K562 (cell line): ENCODE data around the gene BTBD2. TPM values are rescaled to one million over a fixed set of nuclear protein-coding genes. Genes with fewer than 3 reads are reported as not detected.
A peak's percentile ranks its signal among the peaks of the same experiment; 100 is the strongest.

Experiments
- BACH1 ChIP-seq: fragments of 200-800 bp; sonication (Bioruptor generic); IDR thresholded peaks from 2 replicates; pipeline ENCODE4 v1.6.1; 2016; ENCODE audit warnings: missing genetic modification characterization, missing compliant biosample characterization
- BMI1 ChIP-seq: fragments of 150-350 bp; IDR thresholded peaks from 2 replicates; pipeline ENCODE4 v1.6.1; 2014; ENCODE audit warnings: low read length
- DACH1 ChIP-seq: fragments of 450-650 bp; IDR thresholded peaks from 2 replicates; pipeline ENCODE4 v1.6.1; 2018; ENCODE audit not compliant: partially characterized antibody
- EP400 ChIP-seq: fragments of 450-650 bp; IDR thresholded peaks from 2 replicates; pipeline ENCODE4 v1.6.1; 2017; ENCODE audit warnings: antibody characterized with exemption, mild to moderate bottlenecking, moderate library complexity
- GABPB1 ChIP-seq: sonication (generic); formaldehyde crosslinking; IDR thresholded peaks from 2 replicates; pipeline ENCODE4 v1.8.0; 2022; ENCODE audit warnings: mild to moderate bottlenecking, missing genetic modification reagents
- GATAD2B ChIP-seq: fragments of 450-650 bp; IDR thresholded peaks from 2 replicates; pipeline ENCODE4 v1.6.1; 2017; ENCODE audit warnings: mild to moderate bottlenecking, borderline replicate concordance
- ID3 ChIP-seq, 2 experiments: fragments of 250-450 bp in 1 of 2; fragments of 450-650 bp in 1 of 2; sonication (Bioruptor Pico) in 1 of 2; IDR thresholded peaks; 2 replicates each; pipeline versions ENCODE4 v1.6.1 to v1.8.0; 2016 to 2021; ENCODE audit warnings: mild to moderate bottlenecking in 2 of 2, moderate library complexity in 2 of 2, missing compliant biosample characterization in 1 of 2, missing genetic modification characterization in 1 of 2
- KDM5B ChIP-seq: fragments of 200-600 bp; sonication (generic); IDR thresholded peaks from 2 replicates; pipeline ENCODE4 v1.6.1; 2012; ENCODE audit warnings: low read depth, mild to moderate bottlenecking, moderate library complexity, low read length, control low read depth, inconsistent platforms; ENCODE audit not compliant: insufficient replicate concordance
- MED1 ChIP-seq: sonication (generic); formaldehyde crosslinking; IDR thresholded peaks from 2 replicates; pipeline ENCODE4 v1.8.1; 2023; ENCODE audit warnings: missing genetic modification reagents, borderline replicate concordance
- NONO ChIP-seq, 2 experiments: fragments of 200-400 bp in 1 of 2; fragments of 450-650 bp in 1 of 2; formaldehyde crosslinking in 1 of 2; IDR thresholded peaks; 2 replicates each; pipeline ENCODE4 v1.6.1; 2017; ENCODE audit warnings: low read depth in 2 of 2, mild to moderate bottlenecking in 2 of 2, moderate library complexity in 2 of 2, low read length in 1 of 2
- POLR2AphosphoS2 ChIP-seq: IDR thresholded peaks from 2 replicates; pipeline ENCODE4 v1.6.1; 2012; ENCODE audit warnings: low read length, improper control_type of control experiment
- RBM15 ChIP-seq: fragments of 200-400 bp; formaldehyde crosslinking; IDR thresholded peaks from 2 replicates; pipeline ENCODE4 v1.6.1; 2018; ENCODE audit warnings: mild to moderate bottlenecking, low read length, moderate library complexity; ENCODE audit not compliant: insufficient read depth
- TEAD1 ChIP-seq, 2 experiments: fragments of 450-650 bp in 1 of 2; sonication (generic) in 1 of 2; formaldehyde crosslinking; IDR thresholded peaks; 2 replicates each; pipeline versions ENCODE4 v1.4.0 to v1.8.0; 2020 to 2022; ENCODE audit warnings: mild to moderate bottlenecking in 2 of 2, missing genetic modification reagents in 1 of 2
- ZKSCAN3 ChIP-seq: fragments of 250-450 bp; sonication (Bioruptor Pico); IDR thresholded peaks from 2 replicates; pipeline ENCODE4 v1.4.0; 2020
- ZNF280A ChIP-seq: fragments of 450-650 bp; IDR thresholded peaks from 2 replicates; pipeline ENCODE4 v1.6.1; 2018; ENCODE audit warnings: mild to moderate bottlenecking, low read depth; ENCODE audit not compliant: partially characterized antibody
- ZNF408 ChIP-seq: fragments of 250-450 bp; sonication (Bioruptor Pico); IDR thresholded peaks from 2 replicates; pipeline ENCODE4 v1.4.0; 2020; ENCODE audit warnings: low read depth, mild to moderate bottlenecking, moderate library complexity
- ZNF583 ChIP-seq: fragments of 250-450 bp; sonication (Bioruptor Pico); IDR thresholded peaks from 2 replicates; pipeline ENCODE4 v1.4.0; 2020
- polyA plus RNA-seq, 8 experiments: library from polyadenylated mRNA; depleted of rRNA in 4 of 8; stranded (reverse) in 5 of 8; unstranded in 3 of 8; fragments of >200 nt; fragmentation: Nextera tagmentation in 2 of 8; fragmentation: Illumina TruSeq in 1 of 8; extraction: Ambion mirVana in 2 of 8; extraction: Trizol in 1 of 8; gene quantifications; 2 replicates each; pipeline versions ENCODE4 v1.2.1 to v1.2.3, GENCODE V29; 2011 to 2014; ENCODE audit warnings: inconsistent platforms in 1 of 8, missing spikeins in 1 of 8
- total RNA-seq, 7 experiments: library from RNA; depleted of rRNA in 6 of 7; stranded (reverse); fragments of >200 nt in 6 of 7; fragmentation: Illumina TruSeq in 2 of 7; extraction: Trizol in 2 of 7; gene quantifications; 2 replicates each; pipeline versions ENCODE4 v1.2.1 to v1.2.3, GENCODE V29; 2011 to 2021; ENCODE audit warnings: low replicate concordance in 1 of 7
- TF ChIP-seq, protein P1 (sequence below): fragments of 450-650 bp; IDR thresholded peaks from 2 replicates; pipeline ENCODE4 v1.6.1; 2016
- TF ChIP-seq, protein P2 (sequence below): fragments of 450-650 bp; IDR thresholded peaks from 2 replicates; pipeline ENCODE4 v1.6.1; 2016; ENCODE audit warnings: borderline replicate concordance
- TF ChIP-seq, protein P3 (sequence below): fragments of 250-450 bp; sonication (Bioruptor Pico); IDR thresholded peaks from 2 replicates; pipeline ENCODE4 v1.8.0; 2022; ENCODE audit warnings: inconsistent platforms, mild to moderate bottlenecking, moderate library complexity, borderline replicate concordance

BTBD2 gene
- total and polyA plus RNA-seq, 9 of the 15 experiments (the other 6 are each of a cell fraction or from before 2014, with no cell fraction given): 0.10 to 15.6 (median 6.9) TPM

- TF ChIP-seq ZNF583 (no peak; the same call in 1 of the 2 replicates), ZNF280A (no peak), RBM15 (no peak), MED1 (CRISPR knock-in tag) (no peak), DACH1 (peak; percentile 89), ZNF408 (CRISPR knock-in tag) (no peak), BMI1 (no peak), POLR2AphosphoS2 (no peak), TEAD1 (CRISPR knock-in tag; IDR thresholded peaks at IDR 0.05) (0 out of 4 replicates have a peak, but pooled peaks of 1 of the 2 experiments have one; percentile 26), GATAD2B (no peak; the same call in 1 of the 2 replicates), ZKSCAN3 (no peak), ID3 (CRISPR knock-in tag; IDR thresholded peaks at IDR 0.05) (no peak), ID3 (tag; IDR thresholded peaks at IDR 0.05) (0 out of 2 replicates have a peak, but pooled peaks have one; percentile 38), BACH1 (no peak), EP400 (peak; percentile 81), KDM5B (peak; percentile 72), GABPB1 (peak; percentile 80; the same call in 1 of the 2 replicates), NONO (IDR thresholded peaks at IDR 0.05; ENCODE audit: low read depth in 2 of 2, low read length in 1 of 2) (peak in 1 of 2 experiments; percentile 87; a peak in 1 of 4 replicates)
- TF ChIP-seq, protein P1, sequence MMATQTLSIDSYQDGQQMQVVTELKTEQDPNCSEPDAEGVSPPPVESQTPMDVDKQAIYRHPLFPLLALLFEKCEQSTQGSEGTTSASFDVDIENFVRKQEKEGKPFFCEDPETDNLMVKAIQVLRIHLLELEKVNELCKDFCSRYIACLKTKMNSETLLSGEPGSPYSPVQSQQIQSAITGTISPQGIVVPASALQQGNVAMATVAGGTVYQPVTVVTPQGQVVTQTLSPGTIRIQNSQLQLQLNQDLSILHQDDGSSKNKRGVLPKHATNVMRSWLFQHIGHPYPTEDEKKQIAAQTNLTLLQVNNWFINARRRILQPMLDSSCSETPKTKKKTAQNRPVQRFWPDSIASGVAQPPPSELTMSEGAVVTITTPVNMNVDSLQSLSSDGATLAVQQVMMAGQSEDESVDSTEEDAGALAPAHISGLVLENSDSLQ: peak; percentile 88
- TF ChIP-seq, protein P2, sequence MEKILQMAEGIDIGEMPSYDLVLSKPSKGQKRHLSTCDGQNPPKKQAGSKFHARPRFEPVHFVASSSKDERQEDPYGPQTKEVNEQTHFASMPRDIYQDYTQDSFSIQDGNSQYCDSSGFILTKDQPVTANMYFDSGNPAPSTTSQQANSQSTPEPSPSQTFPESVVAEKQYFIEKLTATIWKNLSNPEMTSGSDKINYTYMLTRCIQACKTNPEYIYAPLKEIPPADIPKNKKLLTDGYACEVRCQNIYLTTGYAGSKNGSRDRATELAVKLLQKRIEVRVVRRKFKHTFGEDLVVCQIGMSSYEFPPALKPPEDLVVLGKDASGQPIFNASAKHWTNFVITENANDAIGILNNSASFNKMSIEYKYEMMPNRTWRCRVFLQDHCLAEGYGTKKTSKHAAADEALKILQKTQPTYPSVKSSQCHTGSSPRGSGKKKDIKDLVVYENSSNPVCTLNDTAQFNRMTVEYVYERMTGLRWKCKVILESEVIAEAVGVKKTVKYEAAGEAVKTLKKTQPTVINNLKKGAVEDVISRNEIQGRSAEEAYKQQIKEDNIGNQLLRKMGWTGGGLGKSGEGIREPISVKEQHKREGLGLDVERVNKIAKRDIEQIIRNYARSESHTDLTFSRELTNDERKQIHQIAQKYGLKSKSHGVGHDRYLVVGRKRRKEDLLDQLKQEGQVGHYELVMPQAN: no peak
- TF ChIP-seq, protein P3, sequence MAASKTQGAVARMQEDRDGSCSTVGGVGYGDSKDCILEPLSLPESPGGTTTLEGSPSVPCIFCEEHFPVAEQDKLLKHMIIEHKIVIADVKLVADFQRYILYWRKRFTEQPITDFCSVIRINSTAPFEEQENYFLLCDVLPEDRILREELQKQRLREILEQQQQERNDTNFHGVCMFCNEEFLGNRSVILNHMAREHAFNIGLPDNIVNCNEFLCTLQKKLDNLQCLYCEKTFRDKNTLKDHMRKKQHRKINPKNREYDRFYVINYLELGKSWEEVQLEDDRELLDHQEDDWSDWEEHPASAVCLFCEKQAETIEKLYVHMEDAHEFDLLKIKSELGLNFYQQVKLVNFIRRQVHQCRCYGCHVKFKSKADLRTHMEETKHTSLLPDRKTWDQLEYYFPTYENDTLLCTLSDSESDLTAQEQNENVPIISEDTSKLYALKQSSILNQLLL: no peak
Measured at GRCh38 chr19:2055931-2056836, 40.7 kb upstream of the BTBD2 start (continued).
